ENCODE measurements around the gene CATSPERZ.

Gene CATSPERZ

DNA sequence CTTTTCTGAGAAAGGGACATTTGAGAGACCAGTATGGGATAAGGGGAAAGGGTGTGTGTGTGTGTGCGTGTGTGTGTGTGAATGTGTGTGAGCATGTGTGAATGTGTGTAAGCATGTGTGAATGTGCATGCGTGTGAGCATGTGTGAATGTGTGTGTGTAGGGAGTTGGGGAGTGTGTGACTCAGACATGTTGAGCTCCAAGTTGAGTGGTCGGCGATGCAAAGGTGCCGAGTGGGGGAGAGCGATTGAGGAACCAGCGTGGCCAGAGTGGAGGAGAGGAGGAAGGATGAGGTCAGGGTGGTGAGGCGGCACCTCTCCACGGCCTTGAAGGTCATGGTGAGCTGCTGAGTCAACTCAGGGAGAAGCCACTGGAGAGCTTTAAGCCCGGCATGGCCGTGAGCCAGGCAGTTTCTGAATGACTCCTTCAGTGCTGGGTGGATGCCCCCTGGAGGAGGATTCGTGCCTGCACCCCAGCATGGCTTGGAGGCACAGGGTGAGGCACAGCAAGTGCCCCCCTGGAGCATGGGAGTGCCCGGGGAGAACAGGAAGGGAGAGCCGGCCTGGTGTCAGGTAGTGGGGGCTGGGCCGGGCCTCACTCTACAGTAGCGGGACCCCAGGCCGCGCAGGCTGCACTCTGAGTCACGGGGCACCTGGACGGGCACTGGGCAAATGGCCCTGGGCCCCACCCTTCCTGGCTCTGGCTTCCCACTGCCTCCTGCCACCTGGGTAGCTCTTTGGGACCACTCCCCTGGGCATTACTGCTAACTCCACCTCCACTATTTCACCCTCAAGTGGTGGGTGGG, 31.6 kb downstream of the CATSPERZ start:
- FAIRE-seq: peak; percentile 95
- TF ChIP-seq POLR2A (IDR thresholded peaks at IDR 0.05; ENCODE audit: low read depth, low read length) (peak; percentile 43), TAF1 (IDR thresholded peaks at IDR 0.05; ENCODE audit: borderline replicate concordance, low read depth, low read length) (no peak; the same call in 1 of the 2 replicates), POLR2AphosphoS5 (IDR thresholded peaks at IDR 0.05; ENCODE audit: low read depth, low read length) (peak; percentile 35; the same call in 1 of the 2 replicates)
- DNase-seq (ENCODE audit: insufficient read length): peak; percentile 89

DNA sequence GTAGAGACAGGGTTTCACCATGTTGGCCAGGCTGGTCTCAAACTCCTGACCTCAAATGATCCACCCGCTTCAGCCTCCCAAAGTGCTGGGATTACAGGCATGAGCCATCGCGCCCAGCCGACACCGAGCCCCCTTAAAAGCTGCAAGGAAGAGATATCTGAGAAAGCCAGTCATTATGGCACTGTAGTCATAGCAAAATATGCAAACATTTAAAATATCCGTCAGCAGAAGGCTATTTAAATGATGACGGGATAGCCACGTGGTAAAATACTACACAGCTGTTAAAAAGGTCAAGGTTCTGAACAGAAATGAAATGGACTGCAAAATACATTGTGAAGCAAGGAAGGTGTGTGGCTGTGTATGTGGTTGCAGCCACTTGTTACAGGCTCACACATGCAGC, 33.4 kb downstream of the CATSPERZ start:
- FAIRE-seq (no peak), DNase-seq (ENCODE audit: insufficient read length) (no peak)
- TF ChIP-seq TAF1 (IDR thresholded peaks at IDR 0.05; ENCODE audit: borderline replicate concordance, low read depth, low read length) (no peak), POLR2A (IDR thresholded peaks at IDR 0.05; ENCODE audit: low read depth, low read length) (no peak), POLR2AphosphoS5 (IDR thresholded peaks at IDR 0.05; ENCODE audit: low read depth, low read length) (no peak)

DNA sequence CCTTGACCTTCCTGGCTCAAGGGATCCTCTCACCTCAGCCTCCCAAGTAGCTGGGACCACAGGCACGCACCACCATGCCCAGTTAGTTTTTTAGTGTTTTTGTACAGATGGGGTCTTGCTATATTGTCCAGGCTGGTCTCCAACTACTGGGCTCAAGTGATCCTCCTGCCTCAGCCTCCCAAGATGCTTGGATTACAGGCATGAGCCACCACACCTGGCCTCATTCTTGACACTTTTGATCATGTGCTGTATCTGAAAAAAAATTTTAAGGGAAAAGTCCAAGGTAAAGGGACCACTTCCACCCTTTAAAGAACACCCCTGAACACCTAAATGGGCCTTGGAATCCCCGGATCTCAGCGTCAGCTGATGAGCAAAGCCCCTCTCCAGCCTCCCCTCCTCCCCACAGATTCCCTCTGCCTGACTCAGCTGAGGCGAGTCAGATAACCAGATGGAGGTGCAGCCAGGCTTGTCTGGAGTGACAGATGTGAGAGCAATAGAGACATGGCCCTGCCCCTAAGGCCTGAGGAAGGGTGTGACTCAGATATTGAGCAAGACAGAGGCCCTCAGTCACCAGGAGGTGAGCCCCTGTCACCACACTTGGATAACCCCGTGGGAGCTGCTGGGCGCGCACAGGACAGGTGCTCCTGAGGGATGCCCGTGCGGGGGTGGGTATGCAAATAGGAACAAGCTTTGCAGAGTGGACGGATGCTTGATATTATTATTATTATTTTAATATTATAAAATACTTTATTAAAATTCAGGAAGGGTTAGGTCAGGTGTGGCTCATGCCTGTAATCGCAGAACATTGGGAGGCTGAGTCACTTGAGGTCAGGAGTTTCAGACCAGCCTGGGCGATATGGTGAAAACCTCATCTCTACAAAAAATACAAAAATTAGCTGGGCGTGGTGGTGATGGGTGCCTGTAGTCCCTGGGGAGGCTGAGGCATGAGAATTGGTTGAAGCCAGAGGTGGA, 34.9 kb downstream of the CATSPERZ start:
- DNase-seq (ENCODE audit: insufficient read length) (peak; percentile 83), FAIRE-seq (peak; percentile 91)
- TF ChIP-seq TAF1 (IDR thresholded peaks at IDR 0.05; ENCODE audit: borderline replicate concordance, low read depth, low read length): no peak
- peak; percentile 37; the same call in 1 of the 2 replicates for TF ChIP-seq POLR2AphosphoS5 (IDR thresholded peaks at IDR 0.05; ENCODE audit: low read depth, low read length)

DNA sequence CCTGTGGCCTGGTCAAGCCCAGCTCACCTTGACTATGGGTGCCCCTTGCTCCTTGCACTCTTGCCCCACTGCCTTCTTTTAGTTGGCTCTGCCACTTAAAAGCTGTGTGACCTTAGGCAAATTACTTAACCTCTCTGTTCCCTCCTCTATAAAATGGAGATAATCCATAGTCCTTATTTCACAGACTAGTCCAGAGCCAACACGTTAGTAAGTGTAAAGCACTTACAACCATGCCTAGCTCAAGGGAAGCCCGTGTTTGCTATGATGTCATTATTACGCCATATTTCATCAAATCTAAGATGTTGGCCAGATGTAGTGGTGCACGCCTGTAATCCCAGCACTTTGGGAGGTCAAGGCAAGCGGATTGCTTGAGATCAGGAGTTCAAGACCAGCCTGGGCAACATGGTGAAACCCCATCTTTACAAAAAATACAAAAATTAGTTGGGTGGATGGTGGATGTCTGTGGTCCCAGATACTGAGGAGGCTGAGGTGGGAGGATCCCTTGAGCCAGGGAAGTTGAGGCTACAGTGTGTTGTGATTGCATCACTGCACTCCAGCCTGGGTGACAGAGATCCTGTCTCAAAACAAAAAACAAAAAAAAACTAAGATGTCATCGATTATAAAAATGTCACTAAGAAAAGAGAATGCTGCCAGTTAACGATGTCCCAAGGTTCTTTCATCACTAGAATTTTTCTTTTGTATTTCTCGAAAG, 37.5 kb downstream of the CATSPERZ start:
- TF ChIP-seq TAF1 (IDR thresholded peaks at IDR 0.05; ENCODE audit: borderline replicate concordance, low read depth, low read length): no peak
- FAIRE-seq (no peak), DNase-seq (ENCODE audit: insufficient read length) (no peak)

- FAIRE-seq (peak; percentile 65), DNase-seq (ENCODE audit: insufficient read length) (no peak)
- TF ChIP-seq POLR2AphosphoS5 (IDR thresholded peaks at IDR 0.05; ENCODE audit: low read depth, low read length): no peak
- TF ChIP-seq POLR2A (IDR thresholded peaks at IDR 0.05; ENCODE audit: low read depth, low read length): no peak
- no peak for TF ChIP-seq TAF1 (IDR thresholded peaks at IDR 0.05; ENCODE audit: borderline replicate concordance, low read depth, low read length)
Observed at GRCh38 chr11:64338716-64339115, 38.6 kb downstream of the CATSPERZ start.

GRCh38 chr11:64339286-64339685, 39.1 kb downstream of the CATSPERZ start:
- TF ChIP-seq POLR2A (IDR thresholded peaks at IDR 0.05; ENCODE audit: low read depth, low read length): no peak
- TF ChIP-seq TAF1 (IDR thresholded peaks at IDR 0.05; ENCODE audit: borderline replicate concordance, low read depth, low read length): no peak
- TF ChIP-seq POLR2AphosphoS5 (IDR thresholded peaks at IDR 0.05; ENCODE audit: low read depth, low read length): no peak
- FAIRE-seq (peak; percentile 67), DNase-seq (ENCODE audit: insufficient read length) (no peak)

- peak; percentile 17 for FAIRE-seq
Observed at GRCh38 chr11:64339754-64340408, 39.7 kb downstream of the CATSPERZ start, which contains the start of gene CCDC88B. Gene CCDC88B (plus strand): TSS chr11:64340204. CDS start chr11:64340267, 63 bp downstream.

GRCh38 chr11:64340671-64341335, 40.6 kb downstream of the CATSPERZ start:
- peak; percentile 98 for FAIRE-seq
- TF ChIP-seq POLR2AphosphoS5 (IDR thresholded peaks at IDR 0.05; ENCODE audit: low read depth, low read length): peak; percentile 33; the same call in 1 of the 2 replicates
- TF ChIP-seq TAF1 (IDR thresholded peaks at IDR 0.05; ENCODE audit: borderline replicate concordance, low read depth, low read length): 0 out of 2 replicates have a peak, but pooled peaks have one; percentile 42
- no peak for TF ChIP-seq POLR2A (IDR thresholded peaks at IDR 0.05; ENCODE audit: low read depth, low read length)
- peak; percentile 84 for DNase-seq (ENCODE audit: insufficient read length)

More at GRCh38 chr11:64339754-64340408, 39.7 kb downstream of the CATSPERZ start, which contains the start of gene CCDC88B:
- no peak for TF ChIP-seq TAF1 (IDR thresholded peaks at IDR 0.05; ENCODE audit: borderline replicate concordance, low read depth, low read length)
- TF ChIP-seq POLR2A (IDR thresholded peaks at IDR 0.05; ENCODE audit: low read depth, low read length): peak; percentile 26; the same call in 1 of the 2 replicates
- TF ChIP-seq POLR2AphosphoS5 (IDR thresholded peaks at IDR 0.05; ENCODE audit: low read depth, low read length): peak; percentile 41
- peak; percentile 93 for DNase-seq (ENCODE audit: insufficient read length)

GRCh38 chr11:64341429-64341828, 41.3 kb downstream of the CATSPERZ start:
- FAIRE-seq (no peak), DNase-seq (ENCODE audit: insufficient read length) (no peak)
- TF ChIP-seq POLR2A (IDR thresholded peaks at IDR 0.05; ENCODE audit: low read depth, low read length) (no peak), POLR2AphosphoS5 (IDR thresholded peaks at IDR 0.05; ENCODE audit: low read depth, low read length) (no peak)
